ENCODE measurements around the gene TET1. TPM values are rescaled to one million over a fixed set of nuclear protein-coding genes. Genes with fewer than 3 reads are reported as not detected.

TET1 gene
- total RNA-seq, 1 experiment from 2014 or later, result 2.7 TPM

DNA sequence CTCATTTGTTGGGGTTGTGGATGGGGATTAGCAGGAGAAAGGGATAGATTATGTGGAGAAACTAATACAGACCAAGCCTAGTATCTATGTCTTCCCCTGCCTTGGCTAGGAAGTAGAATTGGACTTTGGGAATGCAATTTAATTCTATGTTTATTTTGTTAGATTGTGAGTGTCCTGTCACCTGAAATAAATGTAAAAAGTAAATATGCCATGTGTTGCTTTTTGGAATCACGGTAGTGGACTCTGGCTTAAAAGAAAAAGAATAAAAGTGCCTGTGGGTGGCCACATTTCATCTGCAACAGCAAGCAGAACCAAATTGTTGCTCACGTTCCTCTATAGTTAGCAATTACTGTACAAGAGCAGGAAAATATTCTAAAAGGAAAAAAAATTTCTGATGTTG lies 42.3 kb downstream of the TET1 start:
- no peak for DNase-seq (ENCODE audit: low read depth, low spot score)
- H3K9me3 ChIP-seq (ENCODE audit: control insufficient read depth in 1 of 2, insufficient read depth in 1 of 2, low read depth in 1 of 2, low read length in 2 of 2), result no peaks in the 10 kb centered on the region
- H3K9me2 ChIP-seq (ENCODE audit: insufficient read depth), result no peaks in the 10 kb centered on the region
- no peaks in the 10 kb centered on the region for H3K79me2 ChIP-seq (ENCODE audit: insufficient read depth, low read length)
- RAD21 ChIA-PET (ENCODE audit: low non-redundant PET in 1 of 2, low total read pairs in 2 of 2, uncharacterized antibody in 2 of 2, unreplicated experiment in 2 of 2), result no interaction called here
- H3K27ac ChIP-seq (ENCODE audit: low read depth, low read length), result no peak overlapping the region
- H4K20me1 ChIP-seq (ENCODE audit: insufficient read depth), result no peaks in the 10 kb centered on the region
- no peaks in the 10 kb centered on the region for H3K27me3 ChIP-seq (ENCODE audit: insufficient read depth, low read length)
- H3K36me3 ChIP-seq (ENCODE audit: control insufficient read depth in 1 of 2, insufficient read depth in 2 of 2, low read length in 2 of 2), result no peaks in the 10 kb centered on the region
- POLR2A ChIA-PET, result no interaction called here
- H3K9ac ChIP-seq (ENCODE audit: low read length), result no peak overlapping the region
- CTCF ChIA-PET, result no interaction called here
- TF ChIP-seq, protein P1, sequence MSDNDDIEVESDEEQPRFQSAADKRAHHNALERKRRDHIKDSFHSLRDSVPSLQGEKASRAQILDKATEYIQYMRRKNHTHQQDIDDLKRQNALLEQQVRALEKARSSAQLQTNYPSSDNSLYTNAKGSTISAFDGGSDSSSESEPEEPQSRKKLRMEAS (IDR thresholded peaks at IDR 0.05), result no peak
- no peak for TF ChIP-seq SRF (IDR thresholded peaks at IDR 0.05; ENCODE audit: low read depth)
- no peak for TF ChIP-seq SP1 (IDR thresholded peaks at IDR 0.05; ENCODE audit: low read depth)
- TF ChIP-seq EZH2phosphoT487 (IDR thresholded peaks at IDR 0.05; ENCODE audit: borderline replicate concordance), result no peak
- no peak for TF ChIP-seq CTCF (IDR thresholded peaks at IDR 0.05 in 2 of 3, conservative IDR thresholded peaks at IDR 0.05 in 1 of 3; ENCODE audit: borderline replicate concordance in 1 of 3, insufficient read depth in 1 of 3, low read depth in 2 of 3, low read length in 2 of 3)
- TF ChIP-seq EZH2 (IDR thresholded peaks at IDR 0.05), result no peak
- TF ChIP-seq YY1 (IDR thresholded peaks at IDR 0.05; ENCODE audit: extremely low read depth, insufficient replicate concordance, low read depth, low read length), result no peak
- TF ChIP-seq ZNF274 (IDR thresholded peaks at IDR 0.05; ENCODE audit: low read depth, low read length), result no peak
- TF ChIP-seq, protein P2, sequence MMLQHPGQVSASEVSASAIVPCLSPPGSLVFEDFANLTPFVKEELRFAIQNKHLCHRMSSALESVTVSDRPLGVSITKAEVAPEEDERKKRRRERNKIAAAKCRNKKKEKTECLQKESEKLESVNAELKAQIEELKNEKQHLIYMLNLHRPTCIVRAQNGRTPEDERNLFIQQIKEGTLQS (IDR thresholded peaks at IDR 0.05), result no peak
- TF ChIP-seq REST (IDR thresholded peaks at IDR 0.05; ENCODE audit: low read depth), result no peak
- no peak for TF ChIP-seq ELF1 (IDR thresholded peaks at IDR 0.05; ENCODE audit: borderline replicate concordance, low read depth)
- no peak for TF ChIP-seq SIN3A (IDR thresholded peaks at IDR 0.05; ENCODE audit: low read depth)
- no peak for TF ChIP-seq ZFX (IDR thresholded peaks at IDR 0.05)
- no peak for TF ChIP-seq RAD21 (IDR thresholded peaks at IDR 0.05; ENCODE audit: low read depth)
- no peak for TF ChIP-seq EGR1 (IDR thresholded peaks at IDR 0.05; ENCODE audit: low read depth)
- TF ChIP-seq, protein P3, sequence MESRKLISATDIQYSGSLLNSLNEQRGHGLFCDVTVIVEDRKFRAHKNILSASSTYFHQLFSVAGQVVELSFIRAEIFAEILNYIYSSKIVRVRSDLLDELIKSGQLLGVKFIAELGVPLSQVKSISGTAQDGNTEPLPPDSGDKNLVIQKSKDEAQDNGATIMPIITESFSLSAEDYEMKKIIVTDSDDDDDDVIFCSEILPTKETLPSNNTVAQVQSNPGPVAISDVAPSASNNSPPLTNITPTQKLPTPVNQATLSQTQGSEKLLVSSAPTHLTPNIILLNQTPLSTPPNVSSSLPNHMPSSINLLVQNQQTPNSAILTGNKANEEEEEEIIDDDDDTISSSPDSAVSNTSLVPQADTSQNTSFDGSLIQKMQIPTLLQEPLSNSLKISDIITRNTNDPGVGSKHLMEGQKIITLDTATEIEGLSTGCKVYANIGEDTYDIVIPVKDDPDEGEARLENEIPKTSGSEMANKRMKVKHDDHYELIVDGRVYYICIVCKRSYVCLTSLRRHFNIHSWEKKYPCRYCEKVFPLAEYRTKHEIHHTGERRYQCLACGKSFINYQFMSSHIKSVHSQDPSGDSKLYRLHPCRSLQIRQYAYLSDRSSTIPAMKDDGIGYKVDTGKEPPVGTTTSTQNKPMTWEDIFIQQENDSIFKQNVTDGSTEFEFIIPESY (IDR thresholded peaks at IDR 0.05; ENCODE audit: extremely low read depth, insufficient replicate concordance, low read length), result no peak
- TF ChIP-seq TCF7L2 (IDR thresholded peaks at IDR 0.05; ENCODE audit: borderline replicate concordance, extremely low read depth, insufficient read depth, insufficient read length), result no peak
- TF ChIP-seq POLR2AphosphoS5 (IDR thresholded peaks at IDR 0.05; ENCODE audit: low read depth, low read length), result no peak
- no peak for ATAC-seq
- intact Hi-C loops (cut with micrococcal nuclease), result no loop called here
- no TSS peak for BruUV-seq (replicated peaks)
- no peak overlapping the region for H3K4me3 ChIP-seq (replicated peaks in 1 of 2; ENCODE audit: low read depth in 1 of 2, low read length in 2 of 2)
- no peak overlapping the region for H3K4me2 ChIP-seq (ENCODE audit: low read length)
- H3K4me1 ChIP-seq (ENCODE audit: control insufficient read depth in 1 of 2, insufficient read depth in 2 of 2, low read length in 2 of 2), result peaks cover 17 to 27% of the 10 kb centered on the region in 2 experiments
- H2AFZ ChIP-seq (ENCODE audit: low read depth, low read length, poor library complexity, severe bottlenecking), result no peak overlapping the region

Data from HCT116 (cell line).